Mucosa of descending colon (tissue), 3 donors: ENCODE results near the gene CACNA1H. TPM values are rescaled to one million over a fixed set of nuclear protein-coding genes. Genes with fewer than 3 reads are reported as not detected.
A peak's percentile ranks its signal among the peaks of the same experiment; 100 is the strongest.
"Not testable (repeated sequence)": the region's sequence is repeated elsewhere in the genome, so short reads cannot be mapped to it uniquely, and the experiment has no call there.

ENCODE experiments used
- ATAC-seq: fragments of 200-7000 bp; cut with Tn5 transposase; one replicate; pipeline ENCODE4 v1.9.1; 2020; ENCODE audit warnings: mild to moderate bottlenecking, moderate library complexity
- DNase-seq, 3 donors: peaks; one replicate each; pipeline ENCODE4 v3.0.0-alpha.2; 2020
- H3K36me3 ChIP-seq: fragments of 200-600 bp; one replicate; pipeline ENCODE4 v1.8.0; 2021; ENCODE audit warnings: low read depth, mild to moderate bottlenecking
- H3K4me1 ChIP-seq: fragments of 200-600 bp; one replicate; pipeline ENCODE4 v1.8.0; 2021; ENCODE audit warnings: low read depth, mild to moderate bottlenecking
- H3K4me3 ChIP-seq: fragments of 200-600 bp; one replicate; pipeline ENCODE4 v1.8.0; 2021; ENCODE audit warnings: mild to moderate bottlenecking
- H3K9me3 ChIP-seq: fragments of 200-600 bp; one replicate; pipeline ENCODE4 v1.8.0; 2021; ENCODE audit warnings: mild to moderate bottlenecking
- intact Hi-C, 2 donors: fragments of 100-400 bp; cut with DNase I in 1 of 2; cut with micrococcal nuclease in 1 of 2; formaldehyde crosslinking; loops; one replicate each; pipeline versions ENCODE4 v1.11.0 to v1.11.1; 2022; cut with DNase I, micrococcal nuclease
- total RNA-seq, 3 donors: library from RNA; stranded (reverse); fragmentation: NEBNext Ultra II Directional in 2 of 3; extraction: Animal tissue kit (Norgen Biotek cat#: 25700) in 2 of 3; gene quantifications; one replicate each; pipeline versions ENCODE4 v1.2.1 to v1.2.4, GENCODE V29; 2021 to 2023
- TF ChIP-seq, protein P1 (sequence below): fragments of 200-600 bp; IDR thresholded peaks from one replicate; pipeline ENCODE4 v1.8.0; 2022; ENCODE audit warnings: antibody characterized with exemption, mild to moderate bottlenecking
- donor health status: DM: no; HTN: no; CAD: no; lungs with moderate emphysema.
- donor health status: DM: no; HTN: no; CAD: no.
- donor health status: DM: no; HTN: yes; CAD: no.

CACNA1H gene
- total RNA-seq, 3 donors from 2014 or later = 6.0 to 160 (median 9.5) TPM

DNA sequence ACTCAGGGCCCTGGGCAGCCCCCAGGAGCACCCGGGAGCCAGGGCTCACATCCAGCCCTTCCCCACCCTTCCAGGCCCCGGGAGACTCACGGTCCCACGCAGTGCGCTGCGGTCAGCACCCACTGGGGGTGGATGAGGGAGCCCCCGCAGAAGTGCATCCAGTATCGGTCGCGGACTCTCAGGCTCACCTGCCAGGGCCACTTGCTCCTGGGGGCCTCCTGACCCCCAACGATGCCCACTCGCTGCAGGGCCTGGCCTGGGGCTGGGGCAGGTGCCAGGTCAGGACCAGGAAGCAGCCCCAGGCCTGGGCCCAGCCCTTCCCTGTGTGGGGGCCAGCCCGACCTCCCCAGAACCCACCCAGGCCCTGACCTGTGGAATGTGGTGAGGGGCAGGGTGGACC, 76.6 kb downstream of the CACNA1H start:
- ATAC-seq, H3K36me3 ChIP-seq, H3K9me3 ChIP-seq, H3K4me1 ChIP-seq, H3K4me3 ChIP-seq, intact Hi-C loops: not testable (repeated sequence)
- DNase-seq = peak in 1 of 3 donors; percentile 26

DNA sequence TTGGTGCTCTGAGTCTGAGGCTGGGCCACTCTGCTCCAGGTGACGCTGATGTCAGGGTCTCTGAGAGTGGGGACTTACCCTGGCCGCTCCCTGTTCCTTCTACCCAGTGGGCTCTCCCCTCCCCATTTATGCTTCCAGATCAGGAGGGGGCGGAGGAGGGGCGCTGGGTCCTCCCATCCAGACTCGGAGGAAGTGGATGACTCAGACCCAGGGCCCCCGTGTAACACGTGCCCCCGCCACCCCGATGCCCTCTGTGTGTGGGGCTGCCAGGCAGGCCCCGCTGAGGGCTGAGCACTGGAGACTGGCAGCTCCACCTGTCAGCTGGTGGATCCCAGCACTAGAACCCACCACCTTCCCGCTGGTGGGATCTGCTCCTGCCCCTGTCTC, 77.2 kb downstream of the CACNA1H start, which contains the start of gene TPSB2:
Gene TPSB2 (minus strand): TSS at position 101 of the 387 bp plus-strand sequence. CDS start 233 bp downstream, outside the sequence.
- H3K4me3 ChIP-seq, H3K4me1 ChIP-seq, intact Hi-C loops, DNase-seq, ATAC-seq, H3K36me3 ChIP-seq, H3K9me3 ChIP-seq: not testable (repeated sequence)

DNA sequence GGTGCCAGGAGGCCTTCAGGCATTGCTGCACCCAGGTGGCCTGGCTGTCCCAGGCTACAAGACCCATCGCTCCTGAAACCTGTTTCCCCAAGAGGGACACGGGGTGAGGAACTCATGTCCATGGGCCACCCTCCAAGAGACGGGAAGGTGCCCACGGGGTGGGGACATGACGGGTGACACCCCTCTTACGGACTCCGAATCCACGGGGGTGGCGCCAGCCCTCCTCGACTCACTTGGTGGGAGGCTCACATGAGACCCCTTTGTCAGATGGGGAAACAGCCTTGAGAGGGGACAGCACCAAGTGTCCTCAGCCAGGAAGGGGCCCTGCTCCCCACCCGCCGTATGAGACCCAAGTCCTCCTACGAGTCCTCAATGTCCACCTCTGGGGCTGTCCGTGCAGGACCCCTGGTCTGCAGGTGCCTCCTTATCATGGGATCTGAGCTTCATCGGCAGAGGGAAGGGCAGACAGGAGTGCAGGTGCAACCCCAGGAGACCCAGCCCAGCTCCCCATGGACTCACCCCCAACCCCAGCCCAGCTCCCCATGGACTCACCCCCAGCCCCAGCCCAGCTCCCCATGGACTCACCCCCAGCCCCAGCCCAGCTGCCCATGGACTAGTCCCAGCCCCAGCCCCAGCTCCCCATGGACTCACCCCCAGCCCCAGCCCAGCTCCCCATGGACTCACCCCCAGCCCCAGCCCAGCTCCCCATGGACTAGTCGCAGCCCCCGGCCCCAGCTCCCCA, 77.7 kb downstream of the CACNA1H start:
- ATAC-seq, H3K9me3 ChIP-seq, H3K4me3 ChIP-seq, H3K4me1 ChIP-seq, intact Hi-C loops, H3K36me3 ChIP-seq: not testable (repeated sequence)
- peak in 1 of 3 donors; percentile 29 for DNase-seq

DNA sequence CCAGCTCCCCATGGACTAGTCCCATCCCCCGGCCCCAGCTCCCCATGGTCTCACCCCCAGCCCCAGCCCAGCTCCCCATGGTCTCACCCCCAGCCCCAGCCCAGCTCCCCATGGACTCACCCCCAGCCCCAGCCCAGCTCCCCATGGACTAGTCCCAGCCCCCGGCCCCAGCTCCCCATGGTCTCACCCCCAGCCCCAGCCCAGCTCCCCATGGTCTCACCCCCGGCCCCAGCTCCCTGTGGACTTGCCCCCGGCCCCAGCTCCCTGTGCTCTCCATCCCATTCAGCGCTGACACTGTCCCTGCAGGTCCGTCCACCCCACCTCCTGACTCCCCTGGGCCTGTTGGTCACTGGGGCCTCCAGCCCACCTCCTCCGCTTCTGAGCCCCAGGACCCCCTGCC, 78.4 kb downstream of the CACNA1H start:
- H3K4me1 ChIP-seq, intact Hi-C loops, H3K9me3 ChIP-seq, H3K4me3 ChIP-seq, H3K36me3 ChIP-seq, ATAC-seq: not testable (repeated sequence)
- DNase-seq = peak in 1 of 3 donors; percentile 30

DNA sequence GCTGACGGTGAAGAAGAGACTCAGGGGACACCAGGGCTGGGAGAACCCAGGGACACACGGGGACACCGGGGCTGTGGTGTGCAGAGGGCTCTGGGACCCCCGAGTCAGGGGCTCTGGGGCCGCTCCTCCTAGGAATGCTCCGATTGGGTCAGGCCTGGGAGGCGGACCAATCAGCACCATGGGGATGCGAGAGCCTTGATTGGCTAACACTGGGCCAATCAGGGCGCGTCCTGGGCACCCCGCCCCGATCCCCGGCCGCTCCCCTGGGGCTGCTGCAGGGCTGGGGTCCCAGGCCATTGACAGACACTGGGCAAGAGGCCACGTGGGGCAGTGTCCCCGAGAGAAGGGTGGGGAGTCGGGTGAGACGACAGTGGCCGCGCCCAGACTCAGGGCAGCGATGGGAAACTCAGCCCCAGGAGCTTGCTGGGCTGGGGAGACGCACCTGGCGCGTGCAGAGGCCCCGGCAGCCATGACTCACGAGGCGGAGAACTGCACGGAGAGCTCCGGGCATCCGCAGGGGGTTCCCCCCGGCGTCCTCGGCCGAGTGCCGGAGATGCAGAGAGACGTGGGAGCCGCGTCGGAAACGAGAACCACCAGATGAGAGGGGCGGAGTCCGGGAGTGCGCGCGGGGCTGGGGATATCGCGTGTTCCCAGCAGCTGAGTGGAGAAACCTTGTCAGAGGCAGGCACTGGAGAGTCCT, 79.3 kb downstream of the CACNA1H start:
- H3K4me3 ChIP-seq, ATAC-seq, intact Hi-C loops: not testable (repeated sequence)

DNA sequence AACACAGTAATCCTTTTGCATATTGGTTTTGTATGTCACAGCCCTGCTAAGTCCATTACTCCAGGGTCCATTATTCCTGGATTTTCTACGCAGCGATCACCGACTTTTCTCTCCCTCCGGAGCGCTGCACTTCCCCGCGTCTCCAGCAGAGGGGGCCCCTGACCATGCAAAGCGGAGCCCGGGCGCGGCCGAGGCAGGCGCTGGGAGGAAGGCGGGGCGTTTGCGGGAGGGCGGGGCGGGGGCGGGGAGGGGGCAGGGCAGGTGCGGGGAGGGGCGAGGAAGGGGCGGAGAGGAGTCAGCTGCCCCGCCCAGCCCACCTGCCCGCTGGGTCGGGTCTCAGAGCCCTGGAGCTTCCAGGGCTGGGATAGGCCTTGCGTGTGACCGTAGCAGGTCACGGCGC, 83.8 kb downstream of the CACNA1H start:
- DNase-seq, intact Hi-C loops, H3K4me3 ChIP-seq, H3K9me3 ChIP-seq, H3K4me1 ChIP-seq, H3K36me3 ChIP-seq: not testable (repeated sequence)
- peak; percentile 91 for ATAC-seq

More for the DNA sequence above, 79.3 kb downstream of the CACNA1H start:
- not testable (repeated sequence) for H3K4me1 ChIP-seq, H3K9me3 ChIP-seq, H3K36me3 ChIP-seq, DNase-seq

DNA sequence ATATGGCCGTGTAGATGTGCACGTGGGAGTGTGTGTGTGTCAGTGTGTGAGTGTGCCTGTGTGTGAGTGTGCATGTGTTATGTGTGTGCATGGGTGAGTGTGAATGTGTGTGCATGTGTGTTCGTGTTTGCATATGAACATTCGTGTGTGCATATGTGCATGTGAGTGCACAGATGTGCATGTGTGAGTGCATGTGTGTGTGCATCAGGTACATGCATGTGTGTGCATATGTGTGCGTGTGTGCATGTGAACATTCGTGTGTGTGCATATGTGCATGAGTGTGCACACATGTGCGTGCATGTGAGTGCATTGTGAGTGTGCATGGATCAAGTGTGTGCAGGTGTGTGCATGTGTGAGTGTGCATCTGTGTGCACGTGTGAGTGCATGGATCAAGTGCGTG, 85.1 kb downstream of the CACNA1H start:
- TF ChIP-seq, protein P1, sequence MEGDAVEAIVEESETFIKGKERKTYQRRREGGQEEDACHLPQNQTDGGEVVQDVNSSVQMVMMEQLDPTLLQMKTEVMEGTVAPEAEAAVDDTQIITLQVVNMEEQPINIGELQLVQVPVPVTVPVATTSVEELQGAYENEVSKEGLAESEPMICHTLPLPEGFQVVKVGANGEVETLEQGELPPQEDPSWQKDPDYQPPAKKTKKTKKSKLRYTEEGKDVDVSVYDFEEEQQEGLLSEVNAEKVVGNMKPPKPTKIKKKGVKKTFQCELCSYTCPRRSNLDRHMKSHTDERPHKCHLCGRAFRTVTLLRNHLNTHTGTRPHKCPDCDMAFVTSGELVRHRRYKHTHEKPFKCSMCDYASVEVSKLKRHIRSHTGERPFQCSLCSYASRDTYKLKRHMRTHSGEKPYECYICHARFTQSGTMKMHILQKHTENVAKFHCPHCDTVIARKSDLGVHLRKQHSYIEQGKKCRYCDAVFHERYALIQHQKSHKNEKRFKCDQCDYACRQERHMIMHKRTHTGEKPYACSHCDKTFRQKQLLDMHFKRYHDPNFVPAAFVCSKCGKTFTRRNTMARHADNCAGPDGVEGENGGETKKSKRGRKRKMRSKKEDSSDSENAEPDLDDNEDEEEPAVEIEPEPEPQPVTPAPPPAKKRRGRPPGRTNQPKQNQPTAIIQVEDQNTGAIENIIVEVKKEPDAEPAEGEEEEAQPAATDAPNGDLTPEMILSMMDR = no peak
- ATAC-seq (no peak), DNase-seq (peak in 1 of 3 donors; percentile 8)
- Histone ChIP-seq H3K9me3 (no peaks in the 10 kb centered on the region), H3K4me1 (no peaks in the 10 kb centered on the region), H3K36me3 (no peaks in the 10 kb centered on the region), H3K4me3 (no peak overlapping the region)
- intact Hi-C loops = no loop called here

DNA sequence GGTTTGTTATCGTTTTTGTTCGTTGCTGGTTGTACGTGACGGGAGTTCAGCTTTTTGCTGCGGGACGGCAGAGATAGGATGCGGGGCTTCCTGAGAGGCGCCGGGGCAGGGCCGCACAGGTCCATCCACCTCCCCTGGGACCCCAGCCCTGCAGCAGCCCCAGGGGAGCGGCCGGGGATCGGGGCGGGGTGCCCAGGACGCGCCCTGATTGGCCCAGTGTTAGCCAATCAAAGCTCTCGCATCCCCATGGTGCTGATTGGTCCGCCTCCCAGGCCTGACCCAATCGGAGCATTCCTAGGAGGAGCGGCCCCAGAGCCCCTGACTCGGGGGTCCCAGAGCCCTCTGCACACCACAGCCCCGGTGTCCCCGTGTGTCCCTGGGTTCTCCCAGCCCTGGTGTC, 86.0 kb downstream of the CACNA1H start:
- DNase-seq, H3K4me1 ChIP-seq, intact Hi-C loops, ATAC-seq, H3K36me3 ChIP-seq, H3K9me3 ChIP-seq, H3K4me3 ChIP-seq: not testable (repeated sequence)

DNA sequence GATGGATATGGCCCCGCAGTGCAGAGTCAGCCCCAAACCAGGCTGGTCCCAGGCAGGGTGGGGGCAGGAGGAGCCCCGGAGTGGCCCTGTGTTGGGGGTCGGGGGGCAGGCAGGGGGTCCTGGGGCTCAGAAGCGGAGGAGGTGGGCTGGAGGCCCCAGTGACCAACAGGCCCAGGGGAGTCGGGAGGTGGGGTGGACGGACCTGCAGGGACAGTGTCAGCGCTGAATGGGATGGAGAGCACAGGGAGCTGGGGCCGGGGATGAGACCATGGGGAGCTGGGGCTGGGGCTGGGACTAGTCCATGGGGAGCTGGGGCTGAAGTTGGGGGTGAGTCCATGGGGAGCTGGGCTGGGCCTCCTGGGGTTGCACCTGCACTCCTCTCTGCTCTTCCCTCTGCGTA, 86.7 kb downstream of the CACNA1H start:
- intact Hi-C loops, ATAC-seq, H3K4me3 ChIP-seq, H3K36me3 ChIP-seq, H3K9me3 ChIP-seq, H3K4me1 ChIP-seq: not testable (repeated sequence)
- DNase-seq = peak in 1 of 3 donors; percentile 38

DNA sequence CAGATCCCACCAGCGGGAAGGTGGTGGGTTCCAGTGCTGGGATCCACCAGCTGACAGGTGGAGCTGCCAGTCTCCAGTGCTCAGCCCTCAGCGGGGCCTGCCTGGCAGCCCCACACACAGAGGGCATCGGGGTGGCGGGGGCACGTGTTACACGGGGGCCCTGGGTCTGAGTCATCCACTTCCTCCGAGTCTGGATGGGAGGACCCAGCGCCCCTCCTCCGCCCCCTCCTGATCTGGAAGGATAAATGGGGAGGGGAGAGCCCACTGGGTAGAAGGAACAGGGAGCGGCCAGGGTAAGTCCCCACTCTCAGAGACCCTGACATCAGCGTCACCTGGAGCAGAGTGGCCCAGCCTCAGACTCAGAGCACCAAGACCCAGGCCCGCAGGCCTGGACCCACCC, 87.5 kb downstream of the CACNA1H start, which contains the start of gene TPSAB1:
Gene TPSAB1 (plus strand): TSS at position 270 of the 400 bp plus-strand sequence. CDS start 234 bp downstream, outside the sequence.
- H3K9me3 ChIP-seq, intact Hi-C loops, H3K4me3 ChIP-seq, H3K36me3 ChIP-seq, ATAC-seq, H3K4me1 ChIP-seq: not testable (repeated sequence)
- DNase-seq = peak in 1 of 3 donors; percentile 53

DNA sequence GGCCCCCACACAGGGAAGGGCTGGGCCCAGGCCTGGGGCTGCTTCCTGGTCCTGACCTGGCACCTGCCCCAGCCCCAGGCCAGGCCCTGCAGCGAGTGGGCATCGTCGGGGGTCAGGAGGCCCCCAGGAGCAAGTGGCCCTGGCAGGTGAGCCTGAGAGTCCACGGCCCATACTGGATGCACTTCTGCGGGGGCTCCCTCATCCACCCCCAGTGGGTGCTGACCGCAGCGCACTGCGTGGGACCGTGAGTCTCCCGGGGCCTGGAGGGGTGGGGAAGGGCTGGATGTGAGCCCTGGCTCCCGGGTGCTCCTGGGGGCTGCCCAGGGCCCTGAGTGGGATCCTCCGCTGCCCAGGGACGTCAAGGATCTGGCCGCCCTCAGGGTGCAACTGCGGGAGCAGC, 88.2 kb downstream of the CACNA1H start:
- ATAC-seq, DNase-seq: not testable (repeated sequence)

DNA sequence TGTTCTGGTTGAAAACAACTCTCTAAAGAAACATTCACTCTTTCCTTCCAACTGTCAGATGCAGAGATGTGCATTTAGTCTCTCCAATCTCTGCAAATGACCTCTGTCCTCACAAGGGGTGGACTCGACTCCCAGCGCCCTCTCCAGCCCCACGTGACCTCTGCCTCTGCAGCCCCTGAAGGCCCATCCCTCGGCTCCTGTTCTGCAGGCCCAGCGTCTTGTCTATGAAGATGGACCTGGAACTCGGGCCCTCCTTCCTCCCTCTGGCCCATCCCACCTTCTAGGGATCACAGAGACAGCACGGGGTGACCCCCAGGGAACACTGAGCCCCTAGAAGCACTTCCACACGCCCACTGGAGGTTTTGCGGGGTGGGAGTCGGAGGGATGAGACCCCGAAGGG, 90.5 kb downstream of the CACNA1H start:
- intact Hi-C loops = not testable (repeated sequence)

More for the DNA sequence above, 88.2 kb downstream of the CACNA1H start:
- H3K4me3 ChIP-seq, intact Hi-C loops, H3K9me3 ChIP-seq, H3K36me3 ChIP-seq, H3K4me1 ChIP-seq: not testable (repeated sequence)

More for the DNA sequence above, 90.5 kb downstream of the CACNA1H start:
- DNase-seq, H3K4me1 ChIP-seq, H3K4me3 ChIP-seq, H3K9me3 ChIP-seq, H3K36me3 ChIP-seq, ATAC-seq: not testable (repeated sequence)
